GM06990 (cell line): ENCODE results near the gene PCNT.
"Not testable (repeated sequence)": the region's sequence is repeated elsewhere in the genome, so short reads cannot be mapped to it uniquely, and the experiment has no call there.

Source experiments
- DNase-seq: peaks from one replicate; pipeline ENCODE4 v3.0.0-alpha.2; 2011; ENCODE audit not compliant: insufficient read length; ENCODE audit errors: extremely low read depth
- H3K27me3 ChIP-seq: replicated peaks from 2 replicates; pipeline ENCODE4 v1.6.0; 2011; ENCODE audit warnings: low read length; ENCODE audit not compliant: control insufficient read depth, insufficient read depth
- H3K36me3 ChIP-seq: 2 replicates; pipeline ENCODE4 v1.5.1; 2011; ENCODE audit warnings: low read length; ENCODE audit not compliant: control insufficient read depth, insufficient read depth
- H3K4me3 ChIP-seq: replicated peaks from 2 replicates; pipeline ENCODE4 v1.5.1; 2011; ENCODE audit warnings: low read depth, mild to moderate bottlenecking, control low read depth, low read length
- CTCF ChIP-seq: IDR thresholded peaks from 2 replicates; pipeline ENCODE4 v1.5.1; 2011; ENCODE audit warnings: low read length, control low read depth, mild to moderate bottlenecking, inconsistent platforms; ENCODE audit not compliant: insufficient read depth, poor library complexity, severe bottlenecking

The PCNT gene

GRCh38 chr21:46459356-46460112 lies 135.6 kb downstream of the PCNT start:
- H3K27me3 ChIP-seq = no peaks in the 10 kb centered on the region
- no peak for TF ChIP-seq CTCF
- H3K4me3 ChIP-seq = peak overlapping the region; percentile 83
- no peak for DNase-seq
- peaks cover 4% of the 10 kb centered on the region for H3K36me3 ChIP-seq

DNA sequence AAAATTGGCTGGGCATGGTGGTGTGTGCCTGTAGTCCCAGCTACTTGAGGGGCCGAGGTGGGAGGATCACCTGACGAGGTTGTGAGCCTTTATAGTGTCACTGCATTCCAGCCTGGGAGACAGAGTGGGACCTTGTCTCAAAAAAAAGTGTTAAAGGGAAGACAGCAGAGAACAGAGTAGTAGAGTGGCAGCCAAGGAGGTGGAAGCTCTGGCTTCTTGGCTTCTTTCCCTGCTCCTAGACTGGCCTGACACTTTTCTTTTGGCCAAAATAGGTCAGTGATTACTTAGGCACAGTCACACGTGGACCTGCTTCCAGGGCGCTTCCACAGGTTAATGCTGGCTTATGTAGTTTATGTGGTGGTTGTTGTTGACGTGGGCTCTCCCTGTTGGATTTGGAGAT lies 138.0 kb downstream of the PCNT start:
- TF ChIP-seq CTCF = no peak
- H3K27me3 ChIP-seq = no peaks in the 10 kb centered on the region
- no peak for DNase-seq
- H3K4me3 ChIP-seq = no peak overlapping the region
- H3K36me3 ChIP-seq = no peaks in the 10 kb centered on the region

DNA sequence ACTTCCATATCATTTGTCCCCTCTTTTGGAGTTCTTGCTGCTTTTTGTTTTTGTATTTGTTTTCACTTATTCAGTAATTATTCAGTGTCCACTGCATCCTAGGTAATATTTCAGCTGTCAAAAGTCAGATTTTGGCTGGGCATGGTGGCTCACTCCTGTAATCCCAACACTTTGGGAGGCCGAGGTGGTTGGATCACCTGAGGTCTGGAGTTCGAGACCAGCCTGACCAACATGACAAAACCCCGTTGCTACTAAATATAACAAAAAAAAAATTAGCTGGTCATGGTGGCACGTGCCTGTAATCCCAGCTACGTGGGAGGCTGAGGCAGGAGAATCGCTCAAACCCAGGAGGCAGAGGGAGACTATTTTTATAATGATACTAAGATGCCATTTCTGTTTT lies 141.2 kb downstream of the PCNT start:
- not testable (repeated sequence) for DNase-seq, H3K36me3 ChIP-seq, H3K4me3 ChIP-seq, H3K27me3 ChIP-seq

DNA sequence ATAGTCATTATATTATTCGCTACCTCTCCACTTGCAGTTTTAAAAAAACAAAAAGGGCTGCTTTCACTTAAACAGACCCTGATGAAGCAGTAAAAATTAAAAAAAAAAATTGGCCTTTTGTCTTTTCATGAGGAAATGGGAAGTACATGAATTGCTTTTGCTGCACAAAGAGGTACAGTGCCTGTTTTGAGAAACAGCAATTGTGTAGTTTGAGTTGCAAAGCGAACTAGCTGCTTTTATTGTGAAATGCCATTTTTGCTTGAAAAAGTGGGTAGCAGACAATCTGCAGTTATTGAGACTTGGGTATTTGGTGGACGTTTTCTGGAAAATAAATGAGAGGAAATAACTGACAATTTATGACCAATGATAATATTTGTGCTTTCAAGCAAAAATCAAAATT lies 141.7 kb downstream of the PCNT start:
- H3K27me3 ChIP-seq = no peaks in the 10 kb centered on the region
- TF ChIP-seq CTCF = no peak
- 0 out of 2 replicates have a peak, but pooled peaks cover 2% of the 10 kb centered on the region for H3K36me3 ChIP-seq
- no peak for DNase-seq
- no peak overlapping the region for H3K4me3 ChIP-seq

DNA sequence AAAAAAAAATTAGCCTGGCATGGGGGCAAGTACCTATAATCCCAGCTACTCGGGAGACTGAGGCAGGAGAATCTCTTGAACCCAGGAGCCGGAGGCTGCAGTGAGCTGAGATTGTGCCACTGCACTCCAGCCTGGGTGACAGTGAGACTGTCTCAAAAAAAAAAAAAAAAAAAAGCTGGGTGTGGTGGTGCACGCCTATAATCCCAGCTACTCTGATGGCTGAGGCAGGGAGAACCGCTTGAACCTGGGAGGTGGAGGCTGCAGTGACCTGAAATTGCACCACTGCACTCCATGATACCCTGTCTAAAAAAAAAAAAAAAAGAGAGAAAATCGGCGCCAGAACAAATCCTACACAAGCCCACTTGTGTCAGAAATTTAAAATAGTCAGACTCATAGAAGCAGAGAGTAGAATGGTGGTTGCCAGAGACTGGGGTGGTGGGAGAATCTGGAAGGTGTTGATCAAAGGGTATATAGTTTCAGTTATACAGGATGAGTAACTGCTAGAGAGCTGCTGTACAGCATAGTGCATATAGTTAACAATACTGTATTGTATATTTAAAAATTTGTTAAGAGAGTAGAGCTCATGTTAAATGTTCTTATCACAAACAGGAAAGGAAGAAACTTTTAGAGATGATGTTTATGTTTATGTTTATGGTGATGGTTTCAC lies 144.3 kb downstream of the PCNT start:
- H3K36me3 ChIP-seq = 0 out of 2 replicates have a peak, but pooled peaks cover 2% of the 10 kb centered on the region
- no peak for TF ChIP-seq CTCF
- no peak for DNase-seq
- no peaks in the 10 kb centered on the region for H3K27me3 ChIP-seq
- no peak overlapping the region for H3K4me3 ChIP-seq

- no peak overlapping the region for H3K4me3 ChIP-seq
- DNase-seq = no peak
- TF ChIP-seq CTCF = no peak
- H3K27me3 ChIP-seq = no peaks in the 10 kb centered on the region
- 0 out of 2 replicates have a peak, but pooled peaks cover 2% of the 10 kb centered on the region for H3K36me3 ChIP-seq
Measured at GRCh38 chr21:46469275-46469674, 145.3 kb downstream of the PCNT start.
